Measurements from ENCODE around the gene ANTKMT. TPM values are rescaled to one million over a fixed set of nuclear protein-coding genes. Genes with fewer than 3 reads are reported as not detected.

ANTKMT gene
- total and polyA plus RNA-seq, 2 of the 4 experiments (the other 2 are of a cell fraction): 7.3 to 16.2 TPM

DNA sequence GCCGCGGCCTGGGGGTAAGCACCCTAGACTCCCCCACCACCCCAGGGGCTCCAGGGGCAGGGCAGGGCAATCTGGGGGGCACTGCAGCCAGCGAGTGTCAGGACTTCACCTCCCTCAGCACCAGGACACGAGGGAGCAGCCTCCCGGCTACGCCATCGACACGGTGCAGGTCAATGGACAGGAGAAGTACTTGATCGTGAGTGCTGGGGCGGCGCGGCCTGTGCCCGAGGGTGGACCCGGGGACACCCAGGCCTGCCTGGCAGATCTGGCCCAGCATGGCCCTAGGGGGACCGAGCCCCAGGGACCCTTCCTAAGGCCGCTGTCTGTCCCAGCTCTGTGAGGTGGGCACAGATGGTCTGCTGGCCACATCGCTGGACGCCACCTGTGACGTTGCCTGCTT, 48.6 kb upstream of the ANTKMT start:
- Histone ChIP-seq H3K9me3 (ENCODE audit: control insufficient read depth, insufficient read depth, low read length) (no peaks in the 10 kb centered on the region), H3K36me3 (ENCODE audit: control insufficient read depth, insufficient read depth, low read length) (peaks cover 47% of the 10 kb centered on the region), H2BK20ac (ENCODE audit: low read depth, low read length) (no peak overlapping the region), H3K4me1 (ENCODE audit: control insufficient read depth, insufficient read depth, low read length) (peaks cover 14% of the 10 kb centered on the region), H3K9ac (ENCODE audit: low read depth, low read length) (no peak overlapping the region), H3K23ac (ENCODE audit: low read depth, low read length) (no peak overlapping the region), H3K14ac (replicated peaks; ENCODE audit: low read depth, low read length) (no peak overlapping the region), H3K18ac (ENCODE audit: low read depth, low read length) (no peak overlapping the region), H3K9me1 (ENCODE audit: insufficient read depth, low read length) (peaks cover 4% of the 10 kb centered on the region), H4K8ac (ENCODE audit: low read depth in 2 of 2, low read length in 2 of 2) (no peak overlapping the region), H4K20me1 (ENCODE audit: insufficient read depth, low read length) (peaks cover 27% of the 10 kb centered on the region), H3K4ac (ENCODE audit: low read depth, low read length) (no peak overlapping the region), H3K4me3 (ENCODE audit: insufficient read depth, low read depth, low read length) (no peak overlapping the region), H3K56ac (ENCODE audit: extremely low read depth, insufficient read depth, low read length) (no peak overlapping the region), H4K91ac (ENCODE audit: insufficient read depth, low read depth, low read length) (no peak overlapping the region), H4K5ac (ENCODE audit: low read depth, low read length) (no peak overlapping the region), H2BK15ac (ENCODE audit: low read depth, low read length) (no peak overlapping the region), H2AK9ac (replicated peaks; ENCODE audit: low read depth, low read length, poor library complexity) (no peak overlapping the region), H2BK5ac (ENCODE audit: low read depth, low read length, poor library complexity, severe bottlenecking) (no peak overlapping the region), H3K79me1 (ENCODE audit: low read depth in 1 of 2, low read length in 2 of 2) (peaks cover 0 to 37% of the 10 kb centered on the region in 2 experiments; a peak in 1 of 4 replicates), H2AFZ (replicated peaks; ENCODE audit: low read length, poor library complexity) (no peak overlapping the region), H2BK120ac (ENCODE audit: low read depth, low read length) (no peak overlapping the region), H3K27me3 (ENCODE audit: control insufficient read depth, insufficient read depth, low read length) (no peaks in the 10 kb centered on the region), H3K27ac (ENCODE audit: insufficient read depth, low read length) (no peak overlapping the region), H2AK5ac (ENCODE audit: low read depth, low read length) (no peak overlapping the region), H3K4me2 (ENCODE audit: low read depth, low read length) (no peak overlapping the region)
- ATAC-seq (ENCODE audit: low read depth): no peak
- no peak for DNase-seq
- intact Hi-C loops (cut with micrococcal nuclease) (no loop called here), dilution Hi-C loops (cut with HindIII; ENCODE audit: low sequenced_read_pairs, unreplicated experiment) (no loop called here), in situ Hi-C loops (cut with MboI; ENCODE audit: low sequenced_read_pairs) (no loop called here)
- ChIA-PET CTCF (no interaction called here), POLR2A (ENCODE audit: unreplicated experiment) (no interaction called here)
- BruUV-seq (replicated peaks): TSS peak; percentile 68
- no peak for TF ChIP-seq RFX5 (IDR thresholded peaks at IDR 0.05; ENCODE audit: low read depth, low read length)
- no peak for TF ChIP-seq POLR2A (IDR thresholded peaks at IDR 0.05; ENCODE audit: low read depth, low read length)
- no peak for TF ChIP-seq SMC3 (IDR thresholded peaks at IDR 0.05; ENCODE audit: low read depth, low read length)
- TF ChIP-seq NFE2L2 (IDR thresholded peaks at IDR 0.05; ENCODE audit: low read depth, low read length): no peak
- TF ChIP-seq CEBPB (IDR thresholded peaks at IDR 0.05; ENCODE audit: low read depth, low read length): no peak
- TF ChIP-seq CHD1 (IDR thresholded peaks at IDR 0.05; ENCODE audit: low read depth, low read length): no peak
- no peak for TF ChIP-seq MXI1 (IDR thresholded peaks at IDR 0.05; ENCODE audit: borderline replicate concordance, low read depth, low read length)
- TF ChIP-seq, protein P1, sequence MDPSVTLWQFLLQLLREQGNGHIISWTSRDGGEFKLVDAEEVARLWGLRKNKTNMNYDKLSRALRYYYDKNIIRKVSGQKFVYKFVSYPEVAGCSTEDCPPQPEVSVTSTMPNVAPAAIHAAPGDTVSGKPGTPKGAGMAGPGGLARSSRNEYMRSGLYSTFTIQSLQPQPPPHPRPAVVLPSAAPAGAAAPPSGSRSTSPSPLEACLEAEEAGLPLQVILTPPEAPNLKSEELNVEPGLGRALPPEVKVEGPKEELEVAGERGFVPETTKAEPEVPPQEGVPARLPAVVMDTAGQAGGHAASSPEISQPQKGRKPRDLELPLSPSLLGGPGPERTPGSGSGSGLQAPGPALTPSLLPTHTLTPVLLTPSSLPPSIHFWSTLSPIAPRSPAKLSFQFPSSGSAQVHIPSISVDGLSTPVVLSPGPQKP (IDR thresholded peaks at IDR 0.05; ENCODE audit: borderline replicate concordance, low read depth, low read length): no peak
- no peak for TF ChIP-seq RAD21 (IDR thresholded peaks at IDR 0.05; ENCODE audit: low read length)
- no peak for TF ChIP-seq RCOR1 (IDR thresholded peaks at IDR 0.05; ENCODE audit: insufficient replicate concordance, low read length)
- TF ChIP-seq, protein P2, sequence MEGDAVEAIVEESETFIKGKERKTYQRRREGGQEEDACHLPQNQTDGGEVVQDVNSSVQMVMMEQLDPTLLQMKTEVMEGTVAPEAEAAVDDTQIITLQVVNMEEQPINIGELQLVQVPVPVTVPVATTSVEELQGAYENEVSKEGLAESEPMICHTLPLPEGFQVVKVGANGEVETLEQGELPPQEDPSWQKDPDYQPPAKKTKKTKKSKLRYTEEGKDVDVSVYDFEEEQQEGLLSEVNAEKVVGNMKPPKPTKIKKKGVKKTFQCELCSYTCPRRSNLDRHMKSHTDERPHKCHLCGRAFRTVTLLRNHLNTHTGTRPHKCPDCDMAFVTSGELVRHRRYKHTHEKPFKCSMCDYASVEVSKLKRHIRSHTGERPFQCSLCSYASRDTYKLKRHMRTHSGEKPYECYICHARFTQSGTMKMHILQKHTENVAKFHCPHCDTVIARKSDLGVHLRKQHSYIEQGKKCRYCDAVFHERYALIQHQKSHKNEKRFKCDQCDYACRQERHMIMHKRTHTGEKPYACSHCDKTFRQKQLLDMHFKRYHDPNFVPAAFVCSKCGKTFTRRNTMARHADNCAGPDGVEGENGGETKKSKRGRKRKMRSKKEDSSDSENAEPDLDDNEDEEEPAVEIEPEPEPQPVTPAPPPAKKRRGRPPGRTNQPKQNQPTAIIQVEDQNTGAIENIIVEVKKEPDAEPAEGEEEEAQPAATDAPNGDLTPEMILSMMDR (conservative IDR thresholded peaks at IDR 0.05; ENCODE audit: low read depth, low read length): no peak
- no peak for TF ChIP-seq BHLHE40 (IDR thresholded peaks at IDR 0.05; ENCODE audit: low read depth, low read length)
- TF ChIP-seq MAZ (IDR thresholded peaks at IDR 0.05; ENCODE audit: borderline replicate concordance, low read depth, low read length): no peak
- TF ChIP-seq MAFK (IDR thresholded peaks at IDR 0.05; ENCODE audit: low read depth, low read length): no peak
- no peak for TF ChIP-seq FOS (IDR thresholded peaks at IDR 0.05; ENCODE audit: low read depth, low read length)
- TF ChIP-seq, protein P3, sequence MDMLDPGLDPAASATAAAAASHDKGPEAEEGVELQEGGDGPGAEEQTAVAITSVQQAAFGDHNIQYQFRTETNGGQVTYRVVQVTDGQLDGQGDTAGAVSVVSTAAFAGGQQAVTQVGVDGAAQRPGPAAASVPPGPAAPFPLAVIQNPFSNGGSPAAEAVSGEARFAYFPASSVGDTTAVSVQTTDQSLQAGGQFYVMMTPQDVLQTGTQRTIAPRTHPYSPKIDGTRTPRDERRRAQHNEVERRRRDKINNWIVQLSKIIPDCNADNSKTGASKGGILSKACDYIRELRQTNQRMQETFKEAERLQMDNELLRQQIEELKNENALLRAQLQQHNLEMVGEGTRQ (IDR thresholded peaks at IDR 0.05; ENCODE audit: low read depth, low read length): no peak
- 95% methylated on average over 12 of the region's 19 CpGs; no CpG with 5 or more reads in 1 of the 2 experiments for WGBS, 2 experiments (ENCODE audit: extremely low coverage in 2 of 2, insufficient read length in 1 of 2)

Measured in IMR-90 (cell line).